Stimulated activated CD8-positive, alpha-beta memory T cell treated with anti-CD3 and anti-CD28 coated beads, Interleukin-2, amount 100 ng/mL, for 48 hours (primary cell): ENCODE data around the gene KCNIP4.
"Not testable (repeated sequence)": the region's sequence is repeated elsewhere in the genome, so short reads cannot be mapped to it uniquely, and the experiment has no call there.

Source experiments
- DNase-seq, 2 donors: peaks; one replicate each; pipeline ENCODE4 v3.0.0-alpha.2; 2020; ENCODE audit warnings: low read depth in 2 of 2

The KCNIP4 gene

DNA sequence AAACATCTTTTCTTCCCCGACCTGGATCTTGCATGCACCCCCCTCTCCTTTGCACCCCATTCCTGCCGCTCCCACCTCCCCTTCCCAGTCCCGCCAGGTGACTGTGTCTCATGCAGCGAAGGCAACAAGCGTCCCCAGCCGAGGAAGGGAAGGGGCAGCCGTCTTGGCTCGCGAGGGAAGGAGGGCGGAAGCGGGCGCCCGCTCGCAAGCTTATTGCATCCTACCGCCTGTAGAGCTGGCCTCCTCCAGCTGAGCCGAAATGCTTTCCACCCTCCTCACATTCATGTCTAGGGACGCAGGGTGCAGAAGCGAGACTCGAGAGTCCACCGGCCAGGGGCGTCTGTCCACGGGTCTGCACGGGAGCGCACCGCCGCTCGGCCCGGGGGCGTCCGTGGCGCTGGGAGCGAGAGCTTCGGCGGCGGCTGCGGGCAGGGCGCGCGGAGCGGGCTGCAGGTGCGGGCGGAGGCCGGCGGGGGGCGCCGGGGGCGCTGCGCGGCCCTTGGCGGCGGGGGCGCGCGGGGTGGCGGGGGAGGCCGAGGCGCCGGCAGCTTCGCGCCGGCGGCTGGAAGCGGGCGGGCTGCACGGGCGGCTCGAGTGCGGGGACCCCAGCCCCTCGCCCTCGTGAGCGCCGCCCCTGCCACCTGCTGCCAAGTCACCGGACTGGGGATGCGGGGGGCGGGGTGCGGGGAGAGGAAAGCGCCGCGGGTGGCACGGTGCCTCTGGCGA is at the start of gene KCNIP4:
Gene KCNIP4 (minus strand): TSS at position 426 of the 726 bp plus-strand sequence.
- DNase-seq = no peak

DNA sequence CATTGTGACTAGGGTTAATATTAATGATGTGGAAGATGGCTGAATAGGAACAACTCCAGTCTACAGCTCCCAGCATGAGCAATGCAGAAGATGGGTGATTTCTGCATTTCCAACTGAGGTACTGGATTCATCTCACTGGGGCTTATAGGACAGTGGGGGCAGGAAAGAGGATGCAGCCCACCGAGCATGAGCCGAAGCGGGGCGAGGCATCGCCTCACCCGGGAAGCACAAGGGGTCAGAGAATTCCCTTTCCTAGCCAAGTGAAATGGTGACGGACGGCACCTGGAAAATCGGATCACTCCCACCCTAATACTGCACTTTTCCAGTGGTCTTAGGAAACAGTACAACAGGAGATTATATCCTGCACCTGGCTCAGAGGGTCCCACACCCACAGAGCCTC is 48.0 kb upstream of the KCNIP4 start:
- DNase-seq = not testable (repeated sequence)

DNA sequence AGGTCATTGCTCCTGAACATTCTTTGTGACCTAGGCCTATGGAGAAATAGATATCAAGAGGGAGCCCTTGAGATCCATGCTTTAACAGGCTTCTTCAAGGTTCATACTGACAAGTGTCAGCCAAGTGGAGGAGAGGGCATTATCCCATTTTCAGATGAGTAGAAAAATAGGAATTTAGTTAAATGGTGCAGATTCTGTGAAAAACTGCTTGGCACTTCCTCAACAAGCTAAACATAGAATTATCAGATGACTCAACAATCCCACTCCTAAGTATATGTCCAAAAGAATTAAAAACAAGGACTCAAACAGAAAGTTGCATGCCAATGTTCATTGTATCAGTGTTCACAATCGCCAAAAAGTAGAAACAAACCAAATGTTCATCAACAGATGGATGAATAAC is 43.8 kb upstream of the KCNIP4 start:
- DNase-seq = no peak

DNA sequence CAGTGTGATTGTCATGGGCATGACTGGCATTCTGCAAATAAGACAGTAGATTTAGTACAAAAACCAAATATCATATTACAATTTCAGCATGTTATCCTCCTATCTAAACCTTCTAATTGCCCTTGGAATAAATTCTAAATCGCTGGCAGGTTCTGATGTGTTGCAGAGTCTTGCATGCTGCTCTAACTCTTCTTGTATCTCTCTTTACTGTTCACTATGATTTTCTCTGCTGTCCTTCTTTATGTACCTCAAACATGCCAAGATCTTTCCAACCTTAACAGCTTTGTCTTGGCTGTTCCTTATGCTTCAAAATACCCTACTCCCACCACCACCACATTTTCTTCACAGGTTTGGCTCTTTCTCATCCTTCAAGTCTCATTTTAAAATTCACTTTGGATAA is 43.0 kb upstream of the KCNIP4 start:
- DNase-seq = no peak

DNA sequence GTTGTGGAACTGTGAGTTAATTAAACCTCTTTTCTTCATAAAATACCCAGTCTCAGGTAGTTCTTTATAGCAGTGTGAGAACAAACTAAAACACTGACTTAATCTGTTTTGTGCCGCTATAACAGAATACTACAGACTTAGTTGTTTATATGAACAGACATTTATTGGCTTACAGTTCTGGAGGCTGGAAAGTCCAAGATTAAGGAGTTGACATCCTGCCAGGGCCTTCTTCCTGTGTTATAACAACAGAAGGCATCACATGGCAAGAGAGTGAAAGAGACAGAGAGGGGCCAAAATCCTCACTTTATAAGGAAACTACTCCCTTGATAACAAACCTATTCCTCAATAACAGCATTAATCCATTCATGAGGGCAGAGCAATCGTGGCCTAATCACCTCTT is 42.5 kb upstream of the KCNIP4 start:
- no peak for DNase-seq

DNA sequence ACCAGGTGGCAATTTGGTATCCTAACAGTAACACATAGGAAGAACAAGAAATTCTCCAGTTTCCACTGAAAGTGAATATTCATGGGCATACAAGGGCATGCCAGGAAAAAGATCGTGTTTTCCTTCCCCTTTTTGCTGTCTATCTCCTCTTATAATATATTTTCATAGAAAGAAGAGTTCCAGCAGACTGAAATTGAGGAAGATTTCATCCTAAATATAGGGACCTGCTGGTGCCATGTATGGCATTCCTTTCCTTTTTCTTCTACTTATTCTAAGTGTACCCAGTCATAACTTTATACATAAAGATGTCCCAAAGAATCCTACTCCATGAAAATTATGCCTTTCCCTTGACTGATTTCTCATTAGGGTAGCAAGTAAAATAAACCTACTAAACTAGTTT is 40.8 kb upstream of the KCNIP4 start:
- no peak for DNase-seq

DNA sequence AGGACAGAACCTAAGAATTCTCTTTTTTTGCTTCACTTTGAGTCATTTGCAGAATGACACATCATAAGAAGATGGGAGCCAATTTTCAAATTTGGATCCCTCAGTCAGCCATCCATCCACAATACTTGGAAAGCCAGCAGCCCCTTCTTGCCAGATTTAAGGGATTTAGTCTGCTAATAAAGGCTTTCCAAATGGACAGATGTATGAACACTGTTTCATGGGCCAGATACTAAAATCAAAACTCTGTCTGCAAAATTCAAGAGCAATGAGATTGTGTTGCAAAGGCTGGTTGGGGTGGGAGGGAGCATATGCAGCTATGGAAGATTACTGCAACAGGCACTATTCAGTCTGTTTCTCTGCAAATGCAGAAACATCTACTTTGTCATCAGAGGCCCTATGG is 37.7 kb upstream of the KCNIP4 start:
- DNase-seq = no peak

DNA sequence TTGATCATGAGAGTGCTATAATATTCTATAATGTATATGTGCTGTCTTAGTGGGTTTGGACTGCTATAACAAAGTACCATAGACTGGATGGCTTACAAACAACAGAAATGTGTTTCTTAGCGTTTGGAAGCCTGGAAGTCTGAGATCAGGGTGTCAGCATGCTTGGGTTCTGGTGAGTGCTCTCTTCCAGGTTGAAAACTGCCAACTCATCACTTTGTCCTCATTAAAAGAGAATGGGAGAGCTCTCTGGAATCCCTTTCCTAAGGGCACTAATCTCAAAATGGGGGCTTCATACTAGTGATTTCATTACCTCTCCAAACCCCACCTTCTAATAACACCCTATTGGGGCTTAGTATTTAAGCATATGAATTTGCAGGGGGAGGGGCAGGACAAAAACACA is 33.5 kb upstream of the KCNIP4 start:
- DNase-seq = no peak

DNA sequence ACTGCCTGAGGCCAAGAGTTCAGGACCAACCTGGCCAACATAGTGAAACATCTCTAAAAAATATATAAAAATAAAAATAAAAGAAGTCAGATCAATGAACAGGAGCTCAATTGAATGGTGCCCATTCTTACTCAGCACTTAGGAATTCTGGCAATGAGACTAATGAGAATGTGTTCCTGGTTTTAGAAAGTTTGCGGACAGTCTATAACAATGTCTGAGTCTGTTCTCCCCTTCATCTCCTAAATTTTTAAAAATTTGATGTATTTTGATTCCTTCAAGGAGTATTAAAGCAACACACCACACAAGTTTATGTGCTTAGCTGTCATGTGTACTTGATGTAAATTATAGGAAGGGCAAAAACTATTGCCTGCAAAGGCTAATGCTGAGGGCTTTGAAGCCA is 30.6 kb upstream of the KCNIP4 start:
- DNase-seq = no peak

DNA sequence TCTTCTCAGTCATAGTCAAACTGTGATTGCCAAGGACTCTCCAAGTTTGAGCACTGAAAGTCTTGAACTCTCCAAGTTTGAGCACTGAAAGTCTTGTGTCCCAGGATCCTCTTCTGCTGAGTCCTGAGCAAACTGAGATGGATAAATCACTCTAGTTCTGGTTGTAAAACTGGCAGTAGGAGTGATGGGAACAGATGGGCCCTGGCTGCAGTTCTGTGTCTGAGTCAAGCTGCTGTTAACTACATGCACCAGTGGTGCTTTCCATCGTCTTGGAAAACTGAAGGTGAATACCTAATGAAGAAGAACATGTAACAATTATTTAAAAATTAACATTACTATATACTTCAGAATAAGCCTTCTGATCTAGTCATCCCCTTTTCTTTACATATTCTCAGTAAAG is 27.6 kb upstream of the KCNIP4 start:
- no peak for DNase-seq

DNA sequence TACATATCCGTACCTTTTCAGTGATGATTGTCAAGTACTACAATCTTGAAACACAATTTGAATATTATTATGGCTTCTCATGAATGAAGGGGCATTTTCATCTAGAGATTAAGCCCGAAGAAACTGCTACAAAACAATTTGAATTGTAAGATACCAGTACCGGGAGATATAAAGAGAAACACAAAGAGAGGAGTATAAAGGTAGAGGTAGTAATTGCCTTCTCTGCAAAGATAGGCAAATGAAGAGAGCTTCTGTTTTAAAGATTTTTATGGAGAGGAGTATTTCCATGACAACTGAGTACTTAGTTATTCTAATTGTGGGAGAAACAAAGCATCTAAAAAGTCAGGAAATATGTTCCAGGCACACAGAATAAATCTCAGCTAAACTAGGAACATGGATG is 25.3 kb upstream of the KCNIP4 start:
- DNase-seq = no peak

DNA sequence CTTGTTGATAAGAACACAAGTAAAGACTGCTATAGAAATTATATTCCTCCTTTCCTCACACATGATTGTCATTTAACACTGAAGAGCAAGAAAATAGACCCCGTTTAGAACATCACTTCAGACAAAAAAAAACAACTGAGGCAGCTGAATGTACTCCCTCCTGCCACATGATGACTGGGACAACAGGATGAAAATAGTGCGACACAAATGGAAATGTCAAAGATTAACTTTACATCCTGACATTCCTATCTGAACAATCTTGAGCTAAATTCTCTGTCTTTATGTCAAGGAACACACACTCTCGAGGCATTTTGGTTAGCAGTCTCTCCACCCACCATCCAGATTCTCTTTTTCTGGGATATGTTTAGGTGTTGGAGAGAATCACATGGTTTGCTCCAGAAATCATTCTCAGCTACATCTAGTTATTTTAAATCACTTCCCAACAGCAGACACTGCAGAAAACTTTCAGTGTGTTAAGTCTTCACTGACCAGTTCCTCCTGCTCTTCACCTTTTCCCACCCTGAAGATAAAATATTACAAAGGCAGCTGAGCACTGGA is 16.3 kb upstream of the KCNIP4 start:
- DNase-seq = no peak

DNA sequence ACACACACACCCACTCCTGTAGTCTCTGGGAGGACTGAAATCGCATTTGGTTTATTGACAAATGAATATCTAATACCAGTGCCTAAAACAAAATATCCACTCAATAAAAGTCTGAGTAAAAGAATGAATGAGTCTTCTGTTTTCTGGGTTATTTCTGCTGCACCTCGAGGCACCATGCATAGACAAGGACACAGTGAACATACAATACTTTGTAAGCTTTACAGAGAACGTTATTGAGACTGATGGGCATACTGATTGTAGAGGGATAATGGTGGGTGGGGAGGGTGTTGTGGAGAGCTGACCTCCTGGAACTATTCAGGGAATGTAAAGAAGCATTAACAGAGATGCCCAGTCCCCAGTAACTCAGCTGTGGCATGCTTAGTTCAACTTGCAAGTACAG is 14.1 kb upstream of the KCNIP4 start:
- no peak for DNase-seq

DNA sequence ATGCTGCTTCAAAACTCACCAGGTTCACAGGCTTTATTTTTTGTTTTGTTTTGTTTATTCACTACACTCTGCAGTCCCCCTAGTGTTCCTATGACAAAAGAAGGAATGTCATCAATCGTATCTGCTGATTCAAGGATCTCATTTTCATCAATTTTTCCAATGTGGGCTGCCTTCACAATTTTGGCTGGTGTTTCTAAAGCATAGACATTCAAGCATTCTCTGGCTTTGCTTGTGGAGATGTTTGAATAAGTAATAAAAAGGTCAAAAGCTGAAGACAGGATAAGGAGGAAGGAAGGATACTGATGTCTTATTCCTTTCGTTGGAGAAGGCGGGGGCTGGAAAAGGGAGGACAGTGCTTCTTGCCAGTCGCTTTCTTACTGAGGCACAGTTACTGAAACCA is 12.2 kb upstream of the KCNIP4 start:
- no peak for DNase-seq

DNA sequence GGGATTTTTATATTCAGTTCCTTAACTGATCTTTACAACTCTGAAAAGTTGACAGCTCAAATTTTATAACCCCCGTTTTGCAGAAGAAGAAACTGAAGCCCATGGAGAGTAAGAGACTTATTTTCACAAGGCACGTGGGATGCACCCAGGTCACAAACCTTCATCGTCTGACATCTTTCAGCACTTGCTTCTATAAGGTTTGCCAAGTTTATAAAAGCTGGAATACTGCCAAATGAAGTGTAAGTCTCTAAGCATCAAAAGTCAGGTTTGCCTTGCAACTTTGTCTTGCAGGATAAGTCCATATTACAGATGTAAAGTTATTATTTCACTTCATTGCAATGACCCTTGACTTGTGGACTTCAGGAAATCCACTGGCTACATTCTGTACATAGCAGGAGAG is 6.3 kb upstream of the KCNIP4 start:
- DNase-seq = no peak

DNA sequence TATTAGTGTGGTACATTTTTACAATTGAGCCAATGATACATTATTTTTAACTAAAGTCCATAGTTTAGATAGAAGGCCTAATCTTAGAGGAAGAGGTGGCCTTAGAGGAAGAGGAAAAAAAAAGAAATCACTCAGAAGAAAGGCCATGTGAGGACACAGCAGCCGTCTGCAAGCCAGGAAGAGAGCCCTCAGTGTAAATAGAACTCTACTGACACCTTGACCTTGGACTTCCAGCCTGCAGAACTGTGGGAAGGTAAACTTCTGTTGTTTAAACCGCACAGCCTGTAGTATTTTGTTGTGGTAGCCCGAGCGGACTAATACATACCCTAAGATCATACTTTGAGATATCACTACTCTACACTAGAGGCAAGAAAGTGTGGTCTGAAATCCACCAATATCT is 5.1 kb upstream of the KCNIP4 start:
- DNase-seq = no peak

DNA sequence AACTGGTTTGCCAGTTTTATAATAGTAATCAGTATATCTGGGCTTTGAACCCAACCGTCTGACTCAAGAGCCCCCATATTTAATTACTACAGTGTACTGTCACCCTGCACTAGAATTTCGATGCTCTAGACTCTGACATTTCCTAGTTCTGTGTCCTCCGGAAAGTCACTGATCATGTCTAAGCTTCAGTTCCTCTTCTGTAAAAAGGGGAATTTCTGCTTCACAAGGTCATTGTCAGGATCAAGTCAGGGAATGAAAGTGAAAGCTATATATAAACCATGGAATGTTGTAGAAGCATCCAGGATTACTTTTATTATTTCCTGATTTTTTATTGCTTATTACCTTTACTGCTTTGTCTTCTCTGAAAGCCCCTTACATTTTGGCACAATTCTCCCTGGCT is 4.0 kb upstream of the KCNIP4 start:
- DNase-seq = no peak

DNA sequence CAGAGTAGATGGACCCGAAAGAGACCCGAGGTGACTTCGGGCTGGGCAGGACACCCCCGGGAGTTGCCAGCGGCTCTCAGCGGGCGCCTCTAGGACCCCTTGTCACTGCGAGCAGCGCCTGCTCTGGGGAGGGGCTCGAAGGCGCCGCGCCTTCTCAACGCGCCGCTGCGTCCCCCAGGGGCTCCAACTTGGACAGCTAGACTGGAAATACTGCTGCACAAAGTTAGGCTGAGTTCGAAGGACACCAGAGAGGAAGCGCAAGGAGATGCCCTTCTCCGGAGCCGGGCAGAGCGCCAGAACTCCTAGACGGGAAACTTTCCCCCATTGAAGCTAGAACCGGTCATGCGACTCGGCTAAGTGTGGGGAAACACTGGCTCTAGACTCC is 493 bp upstream of the KCNIP4 start:
- DNase-seq = no peak

DNA sequence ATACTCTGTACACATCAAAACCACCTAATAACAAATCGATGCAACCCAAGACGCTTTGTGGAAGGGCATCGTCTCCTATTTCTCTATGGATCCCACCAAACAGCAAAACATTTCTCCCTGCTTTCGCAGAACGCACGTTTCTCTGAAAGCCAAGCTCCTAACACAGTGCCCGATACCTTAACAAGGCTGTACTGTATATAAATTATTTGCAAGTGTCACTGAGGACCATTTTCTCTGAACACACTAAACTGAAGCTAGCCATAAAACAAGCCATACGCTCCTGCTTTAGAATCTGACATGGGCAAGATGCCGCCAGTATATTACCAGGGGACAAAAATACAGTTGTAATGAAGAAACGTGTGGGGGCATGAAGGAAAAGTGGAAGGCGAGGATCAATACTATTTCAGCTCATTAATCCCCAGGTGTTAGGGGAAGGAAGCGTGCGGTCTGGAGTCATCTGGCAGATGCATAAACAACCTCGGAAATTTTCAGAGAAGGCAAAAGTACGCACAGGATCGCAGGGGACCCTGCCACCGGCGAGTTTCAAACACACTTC is 703 bp downstream of the KCNIP4 start:
- DNase-seq = no peak

DNA sequence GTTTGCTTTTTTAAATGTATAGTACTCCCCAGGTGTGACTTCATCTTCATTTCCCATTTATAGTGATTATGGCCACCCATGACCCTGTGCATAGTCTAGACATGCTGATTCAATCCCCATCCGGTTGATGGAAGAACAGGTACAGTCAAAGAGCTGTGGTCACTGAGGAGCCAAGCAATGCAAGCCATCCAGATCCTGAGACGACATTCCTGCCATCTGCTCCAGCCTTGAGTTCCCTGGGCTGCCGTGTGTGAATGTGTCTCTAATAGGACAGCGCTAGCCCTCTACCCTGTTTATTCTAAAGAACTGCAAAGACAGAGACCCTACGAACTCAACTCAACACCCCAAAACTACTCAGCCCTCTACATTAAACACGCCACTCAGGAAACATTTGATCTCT is 1.7 kb downstream of the KCNIP4 start:
- DNase-seq = no peak

DNA sequence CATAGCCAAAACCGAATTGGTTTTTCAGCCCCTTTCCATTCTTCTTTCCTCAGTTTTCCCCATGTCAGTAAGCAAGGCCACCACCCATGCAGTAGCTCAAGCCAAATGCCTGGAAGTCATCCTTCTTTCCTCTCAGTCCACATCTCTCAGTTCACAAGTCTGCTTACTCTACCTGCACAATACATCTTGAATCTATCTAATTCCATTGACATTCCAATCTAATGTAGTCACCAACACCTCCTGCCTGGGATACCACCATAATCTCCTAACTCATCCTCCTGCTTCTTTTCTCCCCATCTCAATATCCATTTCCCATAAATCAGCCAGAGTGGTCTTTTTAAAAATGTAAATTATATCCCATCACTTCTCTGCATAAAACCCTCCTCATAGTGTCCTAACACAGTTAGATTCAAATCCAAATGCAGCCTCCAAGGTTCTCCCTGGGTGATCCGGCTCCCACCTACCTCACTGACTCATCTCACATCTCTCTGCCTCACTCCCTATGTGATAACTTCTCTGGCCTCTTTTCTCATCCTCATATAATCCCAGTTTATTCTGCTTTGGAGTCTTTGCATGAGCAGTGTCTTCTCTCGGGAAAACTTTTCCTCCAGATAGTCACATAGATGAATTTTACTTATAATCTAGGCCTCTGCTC is 26.9 kb downstream of the KCNIP4 start:
- DNase-seq = no peak

DNA sequence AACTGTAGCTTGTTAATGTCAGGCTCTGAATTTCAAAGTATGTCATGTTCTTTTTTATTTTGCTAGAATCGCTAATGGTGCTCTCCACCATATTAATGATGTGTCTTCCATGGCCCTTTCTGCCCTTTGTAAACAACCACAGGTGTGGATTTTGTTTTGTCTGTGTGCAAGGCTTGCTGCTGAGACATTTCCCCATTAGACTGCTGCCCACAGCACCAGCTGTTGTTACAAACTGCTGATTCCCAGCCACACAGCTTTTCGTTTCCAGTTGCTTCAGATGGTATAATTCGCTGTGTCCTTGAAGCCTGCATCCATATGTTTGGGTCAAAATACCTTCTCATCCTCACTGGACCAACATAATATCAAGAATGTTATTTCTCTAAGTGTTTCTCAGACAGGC is 32.8 kb downstream of the KCNIP4 start:
- DNase-seq = no peak

DNA sequence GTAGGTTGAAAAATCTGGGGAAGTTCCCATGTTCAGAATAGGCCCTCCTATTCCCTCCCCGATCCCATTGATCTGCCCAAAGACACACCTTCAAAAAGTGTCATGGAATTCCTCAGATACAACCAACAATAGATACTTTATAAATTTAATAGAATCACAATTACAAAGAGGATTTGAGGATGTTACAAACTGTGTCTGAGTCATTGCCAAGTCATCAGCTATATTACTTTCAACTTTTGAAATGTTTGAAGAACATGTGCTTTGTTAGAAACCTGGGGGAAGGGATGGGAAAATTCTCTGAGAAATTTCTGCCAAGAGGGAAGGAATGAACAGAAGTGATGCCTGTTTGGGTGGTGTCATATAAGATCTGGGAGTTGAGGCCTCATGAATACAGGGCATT is 46.7 kb downstream of the KCNIP4 start:
- DNase-seq = no peak
